ENCODE data around the gene TENM4. TPM values are rescaled to one million over a fixed set of nuclear protein-coding genes. Genes with fewer than 3 reads are reported as not detected.

Gene TENM4
- total and polyA plus RNA-seq, 2 of the 8 experiments (the other 6 are each of a cell fraction or from before 2014, with no cell fraction given) = 3.5 to 7.2 TPM

- no peak for DNase-seq (ENCODE audit: low read depth in 1 of 2, low spot score in 2 of 2)
- POLR2A ChIA-PET (ENCODE audit: partially characterized antibody) = no interaction called here
- TF ChIP-seq SP1 (IDR thresholded peaks at IDR 0.05; ENCODE audit: low read depth, low read length) (no peak), TCF12 (IDR thresholded peaks at IDR 0.05; ENCODE audit: low read depth, low read length) (no peak), TAF1 (IDR thresholded peaks at IDR 0.05; ENCODE audit: low read depth, low read length) (no peak), SP2 (IDR thresholded peaks at IDR 0.05; ENCODE audit: low read length) (no peak), USF2 (IDR thresholded peaks at IDR 0.05; ENCODE audit: low read length) (no peak), MAX (IDR thresholded peaks at IDR 0.05) (no peak), FOSL1 (IDR thresholded peaks at IDR 0.05; ENCODE audit: insufficient read depth, low read depth, low read length) (no peak), SAP30 (IDR thresholded peaks at IDR 0.05; ENCODE audit: insufficient read depth, insufficient replicate concordance, low read length) (no peak), NRF1 (IDR thresholded peaks at IDR 0.05; ENCODE audit: low read depth, low read length) (no peak), HDAC2 (IDR thresholded peaks at IDR 0.05; ENCODE audit: borderline replicate concordance in 1 of 2, low read depth in 2 of 2, low read length in 2 of 2) (no peak), ZNF274 (IDR thresholded peaks at IDR 0.05; ENCODE audit: borderline replicate concordance, extremely low read depth, low read length) (no peak), PHF8 (conservative IDR thresholded peaks at IDR 0.05; ENCODE audit: low read depth, low read length) (no peak), SIX5 (IDR thresholded peaks at IDR 0.05; ENCODE audit: low read depth, low read length) (no peak), CHD1 (IDR thresholded peaks at IDR 0.05; ENCODE audit: low read depth, low read length) (no peak)
Measured at GRCh38 chr11:78666675-78667160, 774.1 kb downstream of the TENM4 start.

More at GRCh38 chr11:78666675-78667160, 774.1 kb downstream of the TENM4 start:
- no peaks in the 10 kb centered on the region for H3K9me3 ChIP-seq (ENCODE audit: insufficient read depth in 2 of 2, low read depth in 1 of 2, low read length in 1 of 2)
- CTCF ChIA-PET (ENCODE audit: partially characterized antibody) = interaction anchor here (6.1 to 6.6 kb wide), 2 partner anchors 13 to 21 kb away, joined by 24 to 40 read pairs; no protein-coding TSS in a partner anchor
- no peak overlapping the region for H2AK5ac ChIP-seq (ENCODE audit: low read depth, low read length)
- H3K79me2 ChIP-seq (ENCODE audit: control insufficient read depth in 1 of 2, insufficient read depth in 2 of 2, low read length in 2 of 2) = no peaks in the 10 kb centered on the region
- no peak overlapping the region for H3K27ac ChIP-seq (ENCODE audit: low read depth, low read length)
- H2BK120ac ChIP-seq (replicated peaks; ENCODE audit: low read depth, low read length) = no peak overlapping the region
- H4K91ac ChIP-seq (replicated peaks; ENCODE audit: insufficient read length, low read length) = no peak overlapping the region
- no peaks in the 10 kb centered on the region; a peak in 1 of 7 replicates for H3K4me1 ChIP-seq (replicated peaks in 1 of 4; ENCODE audit: control insufficient read depth in 3 of 4, insufficient read depth in 4 of 4, low read length in 3 of 4)
- no peaks in the 10 kb centered on the region for H3K79me1 ChIP-seq (ENCODE audit: low read depth, low read length)
- H3K27me3 ChIP-seq (replicated peaks in 1 of 4; ENCODE audit: control insufficient read depth in 3 of 4, extremely low read depth in 1 of 4, insufficient read depth in 3 of 4, low read length in 3 of 4) = no peaks in the 10 kb centered on the region
- H2BK20ac ChIP-seq (ENCODE audit: low read length) = no peak overlapping the region
- no peak overlapping the region for H3K9ac ChIP-seq (replicated peaks in 1 of 4; ENCODE audit: extremely low read depth in 1 of 4, low read depth in 3 of 4, low read length in 3 of 4)
- H4K5ac ChIP-seq (ENCODE audit: insufficient read length, low read depth, low read length) = no peak overlapping the region
- H3K4me2 ChIP-seq (ENCODE audit: insufficient read depth in 1 of 2, low read depth in 2 of 2, low read length in 2 of 2) = no peak overlapping the region
- H2AFZ ChIP-seq (ENCODE audit: low read length) = no peak overlapping the region
- H3K23ac ChIP-seq (ENCODE audit: insufficient read length) = no peak overlapping the region
- no peak overlapping the region for H3K4me3 ChIP-seq (ENCODE audit: extremely low read depth in 1 of 4, insufficient read depth in 2 of 4, low read depth in 3 of 4, low read length in 4 of 4)
- H3K4ac ChIP-seq (replicated peaks; ENCODE audit: insufficient read length, low read depth, low read length) = no peak overlapping the region
- no peak overlapping the region for H4K8ac ChIP-seq (ENCODE audit: extremely low read depth, insufficient read depth, low read length)
- H3K56ac ChIP-seq (replicated peaks; ENCODE audit: insufficient read length, low read depth, low read length) = no peak overlapping the region
- no peak for FAIRE-seq
- no peak overlapping the region for H2BK5ac ChIP-seq (ENCODE audit: low read depth, low read length)
- no peaks in the 10 kb centered on the region for H3K36me3 ChIP-seq (ENCODE audit: control insufficient read depth in 2 of 4, insufficient read depth in 4 of 4, low read length in 3 of 4)
- no peak overlapping the region for H2BK15ac ChIP-seq (ENCODE audit: low read length)
- H3K18ac ChIP-seq (ENCODE audit: extremely low read depth, low read length) = no peak overlapping the region
- H3K14ac ChIP-seq (ENCODE audit: insufficient read length) = no peak overlapping the region
- H3K23me2 ChIP-seq (ENCODE audit: low read depth, low read length) = no peaks in the 10 kb centered on the region
- H2BK12ac ChIP-seq (ENCODE audit: low read depth, low read length) = no peak overlapping the region
- H4K20me1 ChIP-seq (replicated peaks in 1 of 2; ENCODE audit: control insufficient read depth in 1 of 2, insufficient read depth in 2 of 2, low read length in 2 of 2) = peaks cover 0 to 2% of the 10 kb centered on the region in 2 experiments
